GM18868 (cell line): ENCODE results near the gene ECM2.

ENCODE experiments used
- ATAC-seq: cut with Tn5 transposase; IDR thresholded peaks from one replicate; pipeline ENCODE4 v1.9.1; 2021; ENCODE audit warnings: mild to moderate bottlenecking, moderate library complexity; ENCODE audit not compliant: unreplicated experiment

Gene ECM2

GRCh38 chr9:92501671-92502393 is 34.0 kb downstream of the ECM2 start:
- peak; percentile 56 for ATAC-seq

DNA sequence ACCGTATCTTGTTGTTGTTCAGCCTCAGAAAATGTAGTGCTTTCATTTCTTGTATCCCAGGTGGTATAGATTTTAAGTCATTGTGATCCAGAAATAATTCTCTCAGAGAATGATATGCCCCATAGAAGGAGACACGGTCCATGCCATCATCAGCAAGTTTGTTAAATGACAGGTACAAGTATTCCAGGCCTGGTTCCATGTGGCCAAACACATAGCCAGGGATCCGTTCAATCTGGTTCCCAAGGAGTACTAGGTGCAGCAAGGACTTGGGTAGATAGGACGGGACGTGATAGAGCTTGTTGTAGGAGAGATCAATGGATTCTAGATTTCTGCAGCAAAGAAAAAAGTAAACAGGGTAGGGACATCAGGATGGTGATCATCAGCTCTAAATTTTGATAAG is 35.1 kb downstream of the ECM2 start:
- ATAC-seq, result no peak

- no peak for ATAC-seq
Measured at GRCh38 chr9:92499701-92500100, 36.1 kb downstream of the ECM2 start.

GRCh38 chr9:92496396-92497176 is 39.2 kb downstream of the ECM2 start:
- no peak for ATAC-seq

DNA sequence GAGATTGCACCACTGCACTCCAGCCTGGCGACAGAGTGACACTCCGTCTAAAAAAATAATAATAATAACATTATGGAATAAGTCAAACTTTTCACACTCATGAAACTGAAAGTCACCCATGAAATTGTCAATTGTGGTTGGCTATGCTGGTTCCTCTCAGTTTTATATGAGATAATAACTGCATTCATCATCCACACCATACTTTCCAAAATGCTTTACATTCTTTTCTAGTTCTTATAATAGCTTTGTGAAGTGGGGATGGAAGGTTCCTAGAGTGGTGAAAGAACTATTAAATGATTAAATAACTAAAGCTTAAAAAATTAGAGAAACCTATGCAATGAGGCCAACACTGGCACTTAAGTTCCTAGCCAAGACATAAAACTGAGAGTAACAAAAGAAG is 40.9 kb downstream of the ECM2 start:
- no peak for ATAC-seq

DNA sequence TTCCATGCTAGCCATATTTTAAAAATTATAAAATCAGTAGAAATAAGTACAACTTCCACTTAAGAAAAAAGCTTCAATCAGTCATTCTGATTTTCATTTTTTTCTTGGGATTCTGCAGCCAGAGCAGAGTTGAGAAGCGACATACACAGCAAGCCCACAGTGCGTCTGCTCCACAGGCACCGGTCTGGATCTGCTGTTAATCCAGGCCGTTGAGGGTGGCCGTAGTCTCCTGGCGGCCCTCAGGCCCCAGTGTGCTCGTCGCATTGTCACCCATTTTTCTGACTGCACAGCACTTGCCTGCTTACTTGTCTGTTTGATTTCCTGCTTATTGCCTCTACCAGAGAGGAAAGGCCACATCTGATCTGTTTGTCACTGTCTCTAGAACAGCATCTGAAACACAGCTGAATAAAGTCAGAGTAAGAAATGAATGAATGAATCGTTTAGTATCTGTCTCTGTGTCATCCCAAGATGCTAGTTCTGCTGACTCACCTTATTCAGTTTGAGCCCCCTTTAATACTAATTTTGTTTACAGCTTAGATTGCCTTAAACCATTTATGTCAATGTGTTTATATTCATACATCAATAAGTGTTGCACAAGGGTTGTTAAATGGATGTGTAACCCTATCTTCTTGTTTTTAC is 41.9 kb downstream of the ECM2 start:
- ATAC-seq, result no peak

DNA sequence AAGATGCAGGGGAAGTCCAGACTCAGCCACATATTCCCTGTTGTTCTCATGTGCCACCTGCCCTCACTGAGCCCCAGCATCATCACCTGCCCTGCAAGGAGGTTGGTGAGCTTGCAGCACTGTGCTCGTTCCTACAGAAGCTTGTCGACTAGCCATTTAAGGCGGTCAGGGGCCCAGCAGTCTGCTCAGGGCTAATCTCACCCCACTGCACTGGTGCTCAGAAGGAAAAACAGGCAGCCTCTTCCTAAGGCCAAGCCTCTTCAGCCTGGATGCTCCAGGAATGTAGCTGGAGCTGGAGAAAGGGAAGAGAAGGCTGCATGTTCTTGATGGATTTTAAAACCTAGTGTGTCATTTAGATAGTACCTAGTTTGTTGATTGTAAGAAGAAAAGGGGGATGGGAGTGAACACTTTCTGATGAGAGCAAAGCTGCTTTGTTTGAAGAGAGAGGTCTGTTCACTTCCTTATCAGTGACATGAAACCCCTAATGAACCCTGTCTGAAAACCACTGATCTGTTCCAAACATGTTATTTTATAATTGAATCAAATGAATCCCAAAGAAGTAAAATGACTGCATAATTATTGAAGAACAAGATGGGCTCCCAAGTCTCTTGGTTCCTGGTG is 42.9 kb downstream of the ECM2 start:
- ATAC-seq, result no peak

GRCh38 chr9:92488681-92489550 is 46.9 kb downstream of the ECM2 start:
- no peak for ATAC-seq

DNA sequence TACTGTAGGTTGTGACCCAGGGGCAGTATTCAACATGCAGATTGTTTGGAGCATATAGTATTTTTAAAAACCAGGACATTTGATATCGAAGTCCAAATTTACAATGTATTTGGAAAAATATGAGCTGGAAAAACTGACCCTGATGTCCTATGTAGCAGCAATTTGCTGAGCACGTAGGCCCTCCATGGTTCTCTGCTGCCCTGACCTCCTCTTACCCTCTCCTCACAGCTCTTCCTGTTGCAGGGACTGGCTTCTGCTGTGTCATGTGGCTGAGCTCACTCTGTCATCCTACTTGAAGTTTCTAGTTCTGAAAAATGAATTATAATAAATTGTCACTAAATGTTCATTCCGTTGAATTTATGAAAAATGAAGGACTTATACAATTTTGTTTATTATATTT is 49.4 kb downstream of the ECM2 start:
- no peak for ATAC-seq

DNA sequence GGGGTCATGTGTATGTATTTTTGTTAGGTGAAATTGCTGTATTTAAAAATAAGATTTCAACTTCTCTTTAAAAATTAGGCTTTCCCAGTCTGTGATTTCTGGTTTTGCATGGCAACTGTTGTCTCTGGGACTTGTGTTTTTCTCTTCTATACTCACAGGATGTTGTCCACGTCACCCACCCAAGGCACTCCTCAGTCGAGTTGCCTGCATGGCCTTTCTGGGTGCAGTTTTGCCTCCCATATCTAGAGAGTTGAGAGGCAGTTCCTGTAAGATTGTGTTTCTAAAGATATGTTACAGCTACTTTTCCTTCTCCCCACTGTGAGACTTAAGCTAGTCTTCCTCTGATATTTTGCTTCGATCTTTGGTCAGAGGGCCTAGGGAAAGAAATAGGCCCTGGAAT is 51.2 kb downstream of the ECM2 start:
- ATAC-seq, result no peak

- ATAC-seq, result no peak
Measured at GRCh38 chr9:92483627-92484545, 51.9 kb downstream of the ECM2 start.

DNA sequence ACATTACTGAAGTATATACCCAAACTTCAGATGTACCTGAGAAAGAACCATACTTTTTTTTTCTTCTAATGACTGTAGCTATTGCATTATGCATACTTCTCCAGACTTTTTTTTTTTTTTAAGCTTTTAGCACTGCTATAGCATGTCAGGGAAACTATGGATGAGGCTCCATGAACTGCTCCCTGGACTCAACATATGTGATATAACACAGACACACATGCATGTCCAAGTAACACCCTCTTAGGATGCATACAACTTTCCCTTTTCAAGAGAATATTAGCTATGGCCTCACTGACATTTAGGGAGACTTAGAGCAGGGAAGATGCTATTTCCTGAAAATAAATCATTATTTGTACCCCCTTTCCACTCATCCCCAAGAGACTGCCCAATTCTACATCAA is 53.0 kb downstream of the ECM2 start:
- ATAC-seq, result no peak

DNA sequence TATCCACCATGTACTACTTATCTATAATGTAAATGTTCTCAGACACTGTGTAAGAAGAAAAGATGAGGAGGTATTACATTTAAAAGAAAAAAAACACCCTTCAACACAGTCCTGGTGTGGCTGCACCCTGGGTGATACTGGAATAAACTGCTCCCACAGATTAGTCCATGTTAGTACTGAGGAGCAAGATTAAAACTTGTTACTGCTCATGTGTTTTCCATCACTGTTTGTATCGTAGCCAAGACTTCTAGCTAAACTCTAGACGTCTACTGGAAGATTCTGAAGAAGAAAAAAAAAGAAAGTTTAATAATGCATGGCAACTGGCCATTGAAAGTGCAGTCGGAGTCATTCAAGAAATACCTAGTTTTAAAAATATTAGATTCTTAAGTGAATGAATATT is 53.5 kb downstream of the ECM2 start, which contains the start of gene ASPN:
Gene ASPN, minus strand, starts transcription at position 178 of the 400 bp plus-strand sequence.
- ATAC-seq, result no peak

- ATAC-seq, result peak; percentile 61
Measured at GRCh38 chr9:92480986-92481633, 54.7 kb downstream of the ECM2 start.

GRCh38 chr9:92480291-92480771 is 55.5 kb downstream of the ECM2 start:
- ATAC-seq, result no peak

GRCh38 chr9:92479346-92479745 is 56.4 kb downstream of the ECM2 start:
- no peak for ATAC-seq

GRCh38 chr9:92478783-92479182 is 57.0 kb downstream of the ECM2 start:
- ATAC-seq, result no peak

DNA sequence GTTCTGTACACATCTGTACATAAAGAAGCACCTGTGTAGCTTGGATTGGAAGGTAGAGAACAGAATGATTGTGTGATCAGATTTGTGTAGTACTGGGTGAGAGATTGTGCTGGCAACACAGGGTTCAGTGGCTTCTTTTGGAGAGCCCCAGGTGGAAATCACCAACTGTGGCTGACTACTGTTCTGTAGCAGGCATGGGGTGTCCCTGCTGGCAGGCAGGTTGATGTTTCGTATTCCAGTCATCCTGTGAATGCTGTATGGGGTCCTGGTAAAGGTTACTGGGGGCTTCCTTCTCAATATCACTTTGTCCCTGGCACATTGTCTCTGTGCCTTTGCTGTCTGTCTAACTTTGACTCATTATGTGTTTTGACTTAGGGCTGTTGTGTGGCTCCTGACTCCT is 58.8 kb downstream of the ECM2 start:
- peak; percentile 85 for ATAC-seq

DNA sequence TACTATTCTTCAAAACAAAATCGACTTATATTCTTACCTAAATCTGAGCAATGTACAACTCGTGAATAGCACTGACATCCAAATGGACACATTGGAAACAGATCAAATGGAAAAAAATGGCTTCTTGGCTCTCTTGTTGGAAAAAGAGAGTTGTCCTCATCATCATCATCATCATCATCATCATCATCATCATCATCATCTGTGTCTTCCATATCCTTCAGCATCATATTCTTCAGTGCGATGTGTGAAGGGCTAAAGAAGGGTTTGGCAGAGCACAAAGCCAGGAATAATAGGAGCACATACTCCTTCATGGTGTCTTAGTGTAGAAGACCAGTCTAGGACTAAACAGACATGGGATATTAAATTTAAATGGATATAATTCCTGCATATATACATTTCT is 61.2 kb downstream of the ECM2 start:
- ATAC-seq, result no peak
